Measurements from ENCODE around the gene ACTL10. TPM values are rescaled to one million over a fixed set of nuclear protein-coding genes. Genes with fewer than 3 reads are reported as not detected.
A peak's percentile ranks its signal among the peaks of the same experiment; 100 is the strongest.

The ACTL10 gene
- total RNA-seq, 1 donor from 2014 or later, result 3.7 TPM

GRCh38 chr20:33703498-33704137 lies 36.9 kb downstream of the ACTL10 start:
- no peak overlapping the region for H3K4me3 Mint-ChIP-seq
- intact Hi-C loops (cut with micrococcal nuclease), result no loop called here
- no peaks in the 10 kb centered on the region for H3K4me1 Mint-ChIP-seq (ENCODE audit: low read depth)
- no peak for DNase-seq (ENCODE audit: low spot score)
- peaks cover 3% of the 10 kb centered on the region for H3K36me3 Mint-ChIP-seq (ENCODE audit: low read depth)
- no peaks in the 10 kb centered on the region for H3K27me3 Mint-ChIP-seq (ENCODE audit: insufficient read depth)
- peaks cover 3% of the 10 kb centered on the region for H3K9me3 Mint-ChIP-seq
- H3K27ac Mint-ChIP-seq, result no peak overlapping the region

- Mint-ChIP-seq H3K36me3 (ENCODE audit: low read depth) (peaks cover 4% of the 10 kb centered on the region), H3K27ac (no peak overlapping the region), H3K27me3 (ENCODE audit: insufficient read depth) (no peaks in the 10 kb centered on the region), H3K4me3 (no peak overlapping the region), H3K9me3 (peaks cover 3% of the 10 kb centered on the region), H3K4me1 (ENCODE audit: low read depth) (peaks cover 5% of the 10 kb centered on the region)
- DNase-seq (ENCODE audit: low spot score), result no peak
- intact Hi-C loops (cut with micrococcal nuclease), result no loop called here
Observed at GRCh38 chr20:33704197-33704924, 37.6 kb downstream of the ACTL10 start.

GRCh38 chr20:33707668-33708067 lies 40.9 kb downstream of the ACTL10 start:
- no peak overlapping the region for H3K27ac Mint-ChIP-seq
- DNase-seq (ENCODE audit: low spot score), result no peak
- H3K9me3 Mint-ChIP-seq, result no peaks in the 10 kb centered on the region
- intact Hi-C loops (cut with micrococcal nuclease), result no loop called here
- H3K36me3 Mint-ChIP-seq (ENCODE audit: low read depth), result peaks cover 15% of the 10 kb centered on the region
- H3K4me1 Mint-ChIP-seq (ENCODE audit: low read depth), result peaks cover 28% of the 10 kb centered on the region
- no peak overlapping the region for H3K4me3 Mint-ChIP-seq
- H3K27me3 Mint-ChIP-seq (ENCODE audit: insufficient read depth), result no peaks in the 10 kb centered on the region

- Mint-ChIP-seq H3K4me1 (ENCODE audit: low read depth) (peaks cover 28% of the 10 kb centered on the region), H3K9me3 (no peaks in the 10 kb centered on the region), H3K27ac (peak overlapping the region; percentile 84), H3K4me3 (no peak overlapping the region), H3K36me3 (ENCODE audit: low read depth) (peaks cover 17% of the 10 kb centered on the region), H3K27me3 (ENCODE audit: insufficient read depth) (no peaks in the 10 kb centered on the region)
- DNase-seq (ENCODE audit: low spot score), result no peak
- intact Hi-C loops (cut with micrococcal nuclease), result loop anchor here (1.0 kb wide), 2 partner anchors 11 to 23 kb away; partner anchors contain the start of genes E2F1 and PXMP4
Observed at GRCh38 chr20:33709398-33709797, 42.7 kb downstream of the ACTL10 start.

- Mint-ChIP-seq H3K9me3 (no peaks in the 10 kb centered on the region), H3K36me3 (ENCODE audit: low read depth) (peaks cover 17% of the 10 kb centered on the region), H3K27me3 (ENCODE audit: insufficient read depth) (no peaks in the 10 kb centered on the region), H3K27ac (peak overlapping the region; percentile 48), H3K4me3 (no peak overlapping the region), H3K4me1 (ENCODE audit: low read depth) (peaks cover 28% of the 10 kb centered on the region)
- DNase-seq (ENCODE audit: low spot score), result no peak
- intact Hi-C loops (cut with micrococcal nuclease), result loop anchor here (1.0 kb wide), 2 partner anchors 10 to 24 kb away; partner anchors contain the start of genes E2F1 and PXMP4
Observed at GRCh38 chr20:33709905-33710541, 43.3 kb downstream of the ACTL10 start.

GRCh38 chr20:33710681-33711445 lies 44.1 kb downstream of the ACTL10 start:
- Mint-ChIP-seq H3K4me1 (ENCODE audit: low read depth) (peaks cover 28% of the 10 kb centered on the region), H3K27me3 (ENCODE audit: insufficient read depth) (no peaks in the 10 kb centered on the region), H3K9me3 (no peaks in the 10 kb centered on the region), H3K27ac (no peak overlapping the region), H3K36me3 (ENCODE audit: low read depth) (peaks cover 17% of the 10 kb centered on the region), H3K4me3 (no peak overlapping the region)
- no peak for DNase-seq (ENCODE audit: low spot score)
- intact Hi-C loops (cut with micrococcal nuclease), result no loop called here

- peaks cover 20% of the 10 kb centered on the region for H3K36me3 Mint-ChIP-seq (ENCODE audit: low read depth)
- intact Hi-C loops (cut with micrococcal nuclease), result no loop called here
- H3K27ac Mint-ChIP-seq, result no peak overlapping the region
- H3K9me3 Mint-ChIP-seq, result no peaks in the 10 kb centered on the region
- H3K4me3 Mint-ChIP-seq, result no peak overlapping the region
- DNase-seq (ENCODE audit: low spot score), result no peak
- H3K4me1 Mint-ChIP-seq (ENCODE audit: low read depth), result peaks cover 34% of the 10 kb centered on the region
- H3K27me3 Mint-ChIP-seq (ENCODE audit: insufficient read depth), result no peaks in the 10 kb centered on the region
Observed at GRCh38 chr20:33711446-33711738, 44.6 kb downstream of the ACTL10 start.

- intact Hi-C loops (cut with micrococcal nuclease), result no loop called here
- Mint-ChIP-seq H3K27me3 (ENCODE audit: insufficient read depth) (no peaks in the 10 kb centered on the region), H3K4me1 (ENCODE audit: low read depth) (peaks cover 44% of the 10 kb centered on the region), H3K36me3 (ENCODE audit: low read depth) (peaks cover 22% of the 10 kb centered on the region), H3K4me3 (no peak overlapping the region), H3K9me3 (no peaks in the 10 kb centered on the region), H3K27ac (no peak overlapping the region)
- DNase-seq (ENCODE audit: low spot score), result no peak
Observed at GRCh38 chr20:33713865-33714367, 47.2 kb downstream of the ACTL10 start.

- Mint-ChIP-seq H3K27ac (no peak overlapping the region), H3K36me3 (ENCODE audit: low read depth) (peaks cover 14% of the 10 kb centered on the region), H3K4me1 (ENCODE audit: low read depth) (peaks cover 31% of the 10 kb centered on the region), H3K9me3 (peaks cover 3% of the 10 kb centered on the region), H3K27me3 (ENCODE audit: insufficient read depth) (no peaks in the 10 kb centered on the region), H3K4me3 (no peak overlapping the region)
- DNase-seq (ENCODE audit: low spot score), result no peak
- intact Hi-C loops (cut with micrococcal nuclease), result no loop called here
Observed at GRCh38 chr20:33716498-33716897, 49.8 kb downstream of the ACTL10 start.

Other genes starting within 250 kb of the ACTL10 start
- gene SNTA1, start 223.2 kb upstream of the ACTL10 start, total RNA-seq, result 0.76 and 0.91 TPM in 2 replicates
- 12.0 and 13.2 TPM in 2 replicates for gene CBFA2T2, start 176.8 kb upstream of the ACTL10 start, total RNA-seq
- 0.22 and 0.29 TPM in 2 replicates for gene C20orf144, start 4.6 kb upstream of the ACTL10 start, total RNA-seq
- 30.7 and 31.2 TPM in 2 replicates for gene NECAB3, start 7.5 kb downstream of the ACTL10 start, total RNA-seq
- gene E2F1, start 19.4 kb downstream of the ACTL10 start, total RNA-seq, result 77.5 and 80.6 TPM in 2 replicates
- 7.3 and 7.9 TPM in 2 replicates for gene PXMP4, start 53.4 kb downstream of the ACTL10 start, total RNA-seq
- gene ZNF341, start 65.1 kb downstream of the ACTL10 start, total RNA-seq, result 6.7 and 6.8 TPM in 2 replicates
- 94.5 and 96.4 TPM in 2 replicates for gene CHMP4B, start 144.4 kb downstream of the ACTL10 start, total RNA-seq